Activated gamma-delta T cell (primary cell): ENCODE results near the gene CTNNA3.
"Not testable (repeated sequence)": the region's sequence is repeated elsewhere in the genome, so short reads cannot be mapped to it uniquely, and the experiment has no call there.

Experiments
- DNase-seq: peaks from one replicate; lab custom pipeline; 2025; lab: John Stamatoyannopoulos, UW

Gene CTNNA3

GRCh38 chr10:67602268-67602950 lies 93.6 kb downstream of the CTNNA3 start:
- DNase-seq: no peak

GRCh38 chr10:67599597-67599996 lies 96.4 kb downstream of the CTNNA3 start:
- DNase-seq: no peak

GRCh38 chr10:67596641-67597040 lies 99.4 kb downstream of the CTNNA3 start:
- DNase-seq: no peak

GRCh38 chr10:67587771-67588170 lies 108.2 kb downstream of the CTNNA3 start:
- DNase-seq: no peak

GRCh38 chr10:67575532-67575931 lies 120.5 kb downstream of the CTNNA3 start:
- no peak for DNase-seq

- DNase-seq: no peak
Measured at GRCh38 chr10:67573484-67573883, 122.5 kb downstream of the CTNNA3 start.

GRCh38 chr10:67571503-67571902 lies 124.5 kb downstream of the CTNNA3 start:
- DNase-seq: no peak

GRCh38 chr10:67558311-67558710 lies 137.7 kb downstream of the CTNNA3 start:
- not testable (repeated sequence) for DNase-seq

- no peak for DNase-seq
Measured at GRCh38 chr10:67553254-67553653, 142.7 kb downstream of the CTNNA3 start.

GRCh38 chr10:67550838-67551402 lies 145.1 kb downstream of the CTNNA3 start:
- DNase-seq: no peak

GRCh38 chr10:67550046-67550445 lies 145.9 kb downstream of the CTNNA3 start:
- DNase-seq: no peak

- DNase-seq: no peak
Measured at GRCh38 chr10:67549390-67549789, 146.6 kb downstream of the CTNNA3 start.

- no peak for DNase-seq
Measured at GRCh38 chr10:67541411-67541810, 154.6 kb downstream of the CTNNA3 start.

GRCh38 chr10:67539312-67539711 lies 156.7 kb downstream of the CTNNA3 start:
- DNase-seq: no peak

GRCh38 chr10:67537906-67538305 lies 158.1 kb downstream of the CTNNA3 start:
- DNase-seq: no peak

- DNase-seq: no peak
Measured at GRCh38 chr10:67533376-67533775, 162.6 kb downstream of the CTNNA3 start.

GRCh38 chr10:67530990-67531389 lies 165.0 kb downstream of the CTNNA3 start:
- not testable (repeated sequence) for DNase-seq

- no peak for DNase-seq
Measured at GRCh38 chr10:67527351-67527750, 168.6 kb downstream of the CTNNA3 start.

- DNase-seq: no peak
Measured at GRCh38 chr10:67521546-67521945, 174.4 kb downstream of the CTNNA3 start.

- DNase-seq: no peak
Measured at GRCh38 chr10:67520924-67521520, 175.0 kb downstream of the CTNNA3 start.

- DNase-seq: no peak
Measured at GRCh38 chr10:67519434-67519833, 176.6 kb downstream of the CTNNA3 start.

- DNase-seq: no peak
Measured at GRCh38 chr10:67518756-67519155, 177.2 kb downstream of the CTNNA3 start.

GRCh38 chr10:67518043-67518442 lies 178.0 kb downstream of the CTNNA3 start:
- DNase-seq: no peak

- no peak for DNase-seq
Measured at GRCh38 chr10:67506757-67507091, 189.3 kb downstream of the CTNNA3 start.
